HepG2 (cell line): ENCODE measurements around the gene NECTIN2. TPM values are rescaled to one million over a fixed set of nuclear protein-coding genes. Genes with fewer than 3 reads are reported as not detected.
A peak's percentile ranks its signal among the peaks of the same experiment; 100 is the strongest.

Experiments used
- CBX5 ChIP-seq: sonication (generic); formaldehyde crosslinking; IDR thresholded peaks from 2 replicates; pipeline ENCODE4 v1.4.0; 2020; ENCODE audit warnings: missing genetic modification reagents, borderline replicate concordance
- CEBPG ChIP-seq: IDR thresholded peaks from 2 replicates; pipeline ENCODE4 v1.6.1; 2016
- GATAD2A ChIP-seq: IDR thresholded peaks from 2 replicates; pipeline ENCODE4 v1.6.1; 2016
- HMG20A ChIP-seq: IDR thresholded peaks from 2 replicates; pipeline ENCODE4 v1.6.1; 2016; ENCODE audit warnings: borderline replicate concordance
- HOXA7 ChIP-seq: sonication (generic); formaldehyde crosslinking; IDR thresholded peaks from 2 replicates; pipeline ENCODE4 v1.8.1; 2022; ENCODE audit warnings: mild to moderate bottlenecking, missing genetic modification reagents, moderate library complexity
- KDM6A ChIP-seq: IDR thresholded peaks from 2 replicates; pipeline ENCODE4 v1.6.1; 2016; ENCODE audit warnings: low read depth
- MEIS2 ChIP-seq: sonication (generic); formaldehyde crosslinking; IDR thresholded peaks from 2 replicates; pipeline ENCODE4 v1.9.0; 2021; ENCODE audit warnings: mild to moderate bottlenecking, missing genetic modification reagents
- NR2C2 ChIP-seq: sonication (generic); formaldehyde crosslinking; IDR thresholded peaks from 2 replicates; pipeline ENCODE4 v1.4.0; 2020; ENCODE audit warnings: missing genetic modification reagents, mild to moderate bottlenecking, moderate library complexity, borderline replicate concordance
- SP4 ChIP-seq: sonication (generic); formaldehyde crosslinking; IDR thresholded peaks from 2 replicates; pipeline ENCODE4 v1.8.1; 2023; ENCODE audit warnings: mild to moderate bottlenecking, missing genetic modification reagents
- TGIF2 ChIP-seq: IDR thresholded peaks from 2 replicates; pipeline ENCODE4 v1.6.1; 2016; ENCODE audit warnings: control low read depth, missing compliant biosample characterization
- ZNF235 ChIP-seq: sonication (generic); formaldehyde crosslinking; IDR thresholded peaks from 2 replicates; pipeline ENCODE4 v1.8.1; 2023; ENCODE audit warnings: mild to moderate bottlenecking, missing genetic modification reagents, borderline replicate concordance
- ZNF343 ChIP-seq: sonication (generic); formaldehyde crosslinking; IDR thresholded peaks from 2 replicates; pipeline ENCODE4 v1.4.0; 2020; ENCODE audit warnings: mild to moderate bottlenecking, missing genetic modification reagents
- ZNF546 ChIP-seq: sonication (generic); formaldehyde crosslinking; conservative IDR thresholded peaks from 2 replicates; pipeline ENCODE4 v1.8.1; 2023; ENCODE audit warnings: mild to moderate bottlenecking, missing genetic modification reagents
- ZNF790 ChIP-seq: sonication (generic); formaldehyde crosslinking; IDR thresholded peaks from 2 replicates; pipeline ENCODE4 v1.8.0; 2022; ENCODE audit warnings: missing genetic modification reagents, mild to moderate bottlenecking, borderline replicate concordance
- ZSCAN29 ChIP-seq: sonication (generic); formaldehyde crosslinking; conservative IDR thresholded peaks from 2 replicates; pipeline ENCODE4 v1.4.0; 2020; ENCODE audit warnings: mild to moderate bottlenecking, missing genetic modification reagents
- polyA plus RNA-seq, 8 experiments: library from polyadenylated mRNA; depleted of rRNA in 3 of 8; stranded (reverse) in 7 of 8; unstranded in 1 of 8; fragments of >200 nt; fragmentation: Illumina TruSeq in 4 of 8; extraction: Trizol in 4 of 8; gene quantifications; 2 replicates each; pipeline versions ENCODE4 v1.2.1 to v1.2.3, GENCODE V29; 2011 to 2016; ENCODE audit warnings: low read depth in 4 of 8, missing spikeins in 1 of 8, mixed read lengths in 1 of 8; ENCODE audit not compliant: insufficient read depth in 1 of 8
- total RNA-seq, 5 experiments: library from RNA; depleted of rRNA; stranded (reverse); fragments of >200 nt; fragmentation: Illumina TruSeq; extraction: Trizol; gene quantifications; 2 replicates each; pipeline ENCODE4 v1.2.3, GENCODE V29; 2016; ENCODE audit warnings: low read depth in 1 of 5
- TF ChIP-seq, protein P1 (sequence below): sonication (generic); formaldehyde crosslinking; IDR thresholded peaks from 2 replicates; pipeline ENCODE4 v1.5.0; 2020; ENCODE audit warnings: mild to moderate bottlenecking, missing genetic modification reagents, borderline replicate concordance
- TF ChIP-seq, protein P2 (sequence below): sonication (generic); formaldehyde crosslinking; IDR thresholded peaks from 2 replicates; pipeline ENCODE4 v1.4.0; 2020; ENCODE audit warnings: low read depth, missing genetic modification reagents

The NECTIN2 gene
- total and polyA plus RNA-seq, 2 of the 13 experiments (the other 11 are each of a cell fraction or from before 2014, with no cell fraction given), result 75.4 to 114 TPM

DNA sequence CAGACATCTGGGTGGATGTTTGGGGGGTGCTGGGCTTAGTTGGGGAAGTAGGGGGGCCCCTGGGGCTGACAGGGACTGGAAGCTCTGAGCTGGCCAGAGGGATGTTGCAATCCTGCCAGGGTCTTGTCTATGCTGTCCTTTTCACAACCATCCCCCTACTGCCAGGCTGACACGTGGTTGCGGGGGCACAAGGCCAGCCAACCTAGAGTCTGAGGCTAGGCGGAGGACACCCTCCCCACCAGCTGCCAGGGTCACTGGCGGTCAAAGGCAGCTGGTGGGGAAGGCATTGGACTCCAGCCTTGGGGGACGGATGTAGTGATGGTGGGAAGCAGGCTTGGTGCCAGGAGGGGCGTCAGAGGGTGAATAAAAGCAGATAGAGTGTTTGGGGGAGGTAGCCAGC is 66.8 kb downstream of the NECTIN2 start (continued):
- TF ChIP-seq, protein P1, sequence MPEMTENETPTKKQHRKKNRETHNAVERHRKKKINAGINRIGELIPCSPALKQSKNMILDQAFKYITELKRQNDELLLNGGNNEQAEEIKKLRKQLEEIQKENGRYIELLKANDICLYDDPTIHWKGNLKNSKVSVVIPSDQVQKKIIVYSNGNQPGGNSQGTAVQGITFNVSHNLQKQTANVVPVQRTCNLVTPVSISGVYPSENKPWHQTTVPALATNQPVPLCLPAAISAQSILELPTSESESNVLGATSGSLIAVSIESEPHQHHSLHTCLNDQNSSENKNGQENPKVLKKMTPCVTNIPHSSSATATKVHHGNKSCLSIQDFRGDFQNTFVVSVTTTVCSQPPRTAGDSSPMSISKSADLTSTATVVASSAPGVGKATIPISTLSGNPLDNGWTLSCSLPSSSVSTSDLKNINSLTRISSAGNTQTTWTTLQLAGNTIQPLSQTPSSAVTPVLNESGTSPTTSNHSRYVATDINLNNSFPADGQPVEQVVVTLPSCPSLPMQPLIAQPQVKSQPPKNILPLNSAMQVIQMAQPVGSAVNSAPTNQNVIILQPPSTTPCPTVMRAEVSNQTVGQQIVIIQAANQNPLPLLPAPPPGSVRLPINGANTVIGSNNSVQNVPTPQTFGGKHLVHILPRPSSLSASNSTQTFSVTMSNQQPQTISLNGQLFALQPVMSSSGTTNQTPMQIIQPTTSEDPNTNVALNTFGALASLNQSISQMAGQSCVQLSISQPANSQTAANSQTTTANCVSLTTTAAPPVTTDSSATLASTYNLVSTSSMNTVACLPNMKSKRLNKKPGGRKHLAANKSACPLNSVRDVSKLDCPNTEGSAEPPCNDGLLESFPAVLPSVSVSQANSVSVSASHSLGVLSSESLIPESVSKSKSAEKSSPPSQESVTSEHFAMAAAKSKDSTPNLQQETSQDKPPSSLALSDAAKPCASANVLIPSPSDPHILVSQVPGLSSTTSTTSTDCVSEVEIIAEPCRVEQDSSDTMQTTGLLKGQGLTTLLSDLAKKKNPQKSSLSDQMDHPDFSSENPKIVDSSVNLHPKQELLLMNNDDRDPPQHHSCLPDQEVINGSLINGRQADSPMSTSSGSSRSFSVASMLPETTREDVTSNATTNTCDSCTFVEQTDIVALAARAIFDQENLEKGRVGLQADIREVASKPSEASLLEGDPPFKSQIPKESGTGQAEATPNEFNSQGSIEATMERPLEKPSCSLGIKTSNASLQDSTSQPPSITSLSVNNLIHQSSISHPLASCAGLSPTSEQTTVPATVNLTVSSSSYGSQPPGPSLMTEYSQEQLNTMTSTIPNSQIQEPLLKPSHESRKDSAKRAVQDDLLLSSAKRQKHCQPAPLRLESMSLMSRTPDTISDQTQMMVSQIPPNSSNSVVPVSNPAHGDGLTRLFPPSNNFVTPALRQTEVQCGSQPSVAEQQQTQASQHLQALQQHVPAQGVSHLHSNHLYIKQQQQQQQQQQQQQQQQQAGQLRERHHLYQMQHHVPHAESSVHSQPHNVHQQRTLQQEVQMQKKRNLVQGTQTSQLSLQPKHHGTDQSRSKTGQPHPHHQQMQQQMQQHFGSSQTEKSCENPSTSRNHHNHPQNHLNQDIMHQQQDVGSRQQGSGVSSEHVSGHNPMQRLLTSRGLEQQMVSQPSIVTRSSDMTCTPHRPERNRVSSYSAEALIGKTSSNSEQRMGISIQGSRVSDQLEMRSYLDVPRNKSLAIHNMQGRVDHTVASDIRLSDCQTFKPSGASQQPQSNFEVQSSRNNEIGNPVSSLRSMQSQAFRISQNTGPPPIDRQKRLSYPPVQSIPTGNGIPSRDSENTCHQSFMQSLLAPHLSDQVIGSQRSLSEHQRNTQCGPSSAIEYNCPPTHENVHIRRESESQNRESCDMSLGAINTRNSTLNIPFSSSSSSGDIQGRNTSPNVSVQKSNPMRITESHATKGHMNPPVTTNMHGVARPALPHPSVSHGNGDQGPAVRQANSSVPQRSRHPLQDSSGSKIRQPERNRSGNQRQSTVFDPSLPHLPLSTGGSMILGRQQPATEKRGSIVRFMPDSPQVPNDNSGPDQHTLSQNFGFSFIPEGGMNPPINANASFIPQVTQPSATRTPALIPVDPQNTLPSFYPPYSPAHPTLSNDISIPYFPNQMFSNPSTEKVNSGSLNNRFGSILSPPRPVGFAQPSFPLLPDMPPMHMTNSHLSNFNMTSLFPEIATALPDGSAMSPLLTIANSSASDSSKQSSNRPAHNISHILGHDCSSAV (CRISPR knock-in tag), result no peak
- TF ChIP-seq CBX5 (CRISPR knock-in tag) (peak; percentile 66; the same call in 1 of the 2 replicates), ZNF343 (no peak), ZNF235 (no peak), MEIS2 (CRISPR knock-in tag) (peak; percentile 86; the same call in 1 of the 2 replicates), TGIF2 (CRISPR knock-in tag) (peak; percentile 76; the same call in 1 of the 2 replicates), GATAD2A (CRISPR knock-in tag) (peak; percentile 97), HOXA7 (CRISPR knock-in tag) (0 out of 2 replicates have a peak, but pooled peaks have one; percentile 68), ZSCAN29 (CRISPR knock-in tag) (peak; percentile 97), ZNF790 (CRISPR knock-in tag) (no peak), KDM6A (peak; percentile 70), ZNF546 (CRISPR knock-in tag) (no peak), HMG20A (CRISPR knock-in tag) (peak; percentile 48; the same call in 1 of the 2 replicates), NR2C2 (CRISPR knock-in tag) (peak; percentile 75), SP4 (CRISPR knock-in tag) (peak; percentile 49; the same call in 1 of the 2 replicates), CEBPG (CRISPR knock-in tag) (peak; percentile 94)
- TF ChIP-seq, protein P2, sequence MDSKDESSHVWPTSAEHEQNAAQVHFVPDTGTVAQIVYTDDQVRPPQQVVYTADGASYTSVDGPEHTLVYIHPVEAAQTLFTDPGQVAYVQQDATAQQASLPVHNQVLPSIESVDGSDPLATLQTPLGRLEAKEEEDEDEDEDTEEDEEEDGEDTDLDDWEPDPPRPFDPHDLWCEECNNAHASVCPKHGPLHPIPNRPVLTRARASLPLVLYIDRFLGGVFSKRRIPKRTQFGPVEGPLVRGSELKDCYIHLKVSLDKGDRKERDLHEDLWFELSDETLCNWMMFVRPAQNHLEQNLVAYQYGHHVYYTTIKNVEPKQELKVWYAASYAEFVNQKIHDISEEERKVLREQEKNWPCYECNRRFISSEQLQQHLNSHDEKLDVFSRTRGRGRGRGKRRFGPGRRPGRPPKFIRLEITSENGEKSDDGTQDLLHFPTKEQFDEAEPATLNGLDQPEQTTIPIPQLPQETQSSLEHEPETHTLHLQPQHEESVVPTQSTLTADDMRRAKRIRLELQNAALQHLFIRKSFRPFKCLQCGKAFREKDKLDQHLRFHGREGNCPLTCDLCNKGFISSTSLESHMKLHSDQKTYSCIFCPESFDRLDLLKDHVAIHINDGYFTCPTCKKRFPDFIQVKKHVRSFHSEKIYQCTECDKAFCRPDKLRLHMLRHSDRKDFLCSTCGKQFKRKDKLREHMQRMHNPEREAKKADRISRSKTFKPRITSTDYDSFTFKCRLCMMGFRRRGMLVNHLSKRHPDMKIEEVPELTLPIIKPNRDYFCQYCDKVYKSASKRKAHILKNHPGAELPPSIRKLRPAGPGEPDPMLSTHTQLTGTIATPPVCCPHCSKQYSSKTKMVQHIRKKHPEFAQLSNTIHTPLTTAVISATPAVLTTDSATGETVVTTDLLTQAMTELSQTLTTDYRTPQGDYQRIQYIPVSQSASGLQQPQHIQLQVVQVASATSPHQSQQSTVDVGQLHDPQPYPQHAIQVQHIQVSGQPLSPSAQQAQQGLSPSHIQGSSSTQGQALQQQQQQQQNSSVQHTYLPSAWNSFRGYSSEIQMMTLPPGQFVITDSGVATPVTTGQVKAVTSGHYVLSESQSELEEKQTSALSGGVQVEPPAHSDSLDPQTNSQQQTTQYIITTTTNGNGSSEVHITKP, result peak; percentile 55; the same call in 1 of the 2 replicates
